Thymus (tissue), 11 donors: Measurements from ENCODE around the gene ZNF300. TPM values are rescaled to one million over a fixed set of nuclear protein-coding genes. Genes with fewer than 3 reads are reported as not detected.
"Not testable (repeated sequence)": the region's sequence is repeated elsewhere in the genome, so short reads cannot be mapped to it uniquely, and the experiment has no call there.

Experiments
- DNase-seq, 9 donors: peaks; one replicate each; pipeline ENCODE4 v3.0.0-alpha.2; 2013; ENCODE audit warnings: low spot score in 9 of 9, low read depth in 6 of 9, missing footprints in 1 of 9
- H3K27ac ChIP-seq, 2 donors: one replicate each; pipeline ENCODE4 v1.5.1; 2013; ENCODE audit warnings: control low read depth in 1 of 2, low read depth in 1 of 2, low read length in 1 of 2, mild to moderate bottlenecking in 1 of 2, moderate library complexity in 1 of 2
- H3K27me3 ChIP-seq, 2 donors: one replicate each; pipeline ENCODE4 v1.5.1; 2013; ENCODE audit warnings: low read length in 1 of 2; ENCODE audit not compliant: control insufficient read depth in 2 of 2, insufficient read depth in 1 of 2
- H3K36me3 ChIP-seq, 2 donors: one replicate each; pipeline ENCODE4 v1.5.1; 2013; ENCODE audit warnings: low read length in 1 of 2, mild to moderate bottlenecking in 1 of 2, moderate library complexity in 1 of 2; ENCODE audit not compliant: control insufficient read depth in 2 of 2, insufficient read depth in 2 of 2
- H3K4me1 ChIP-seq, 2 donors: one replicate each; pipeline ENCODE4 v1.5.1; 2013; ENCODE audit warnings: low read length in 2 of 2; ENCODE audit not compliant: control insufficient read depth in 2 of 2, insufficient read depth in 2 of 2
- H3K4me3 ChIP-seq, 2 donors: one replicate each; pipeline ENCODE4 v1.5.1; 2013; ENCODE audit warnings: low read length in 2 of 2, control low read depth in 1 of 2, mild to moderate bottlenecking in 1 of 2
- H3K9me3 ChIP-seq, 2 donors: one replicate each; pipeline ENCODE4 v1.5.1; 2013; ENCODE audit warnings: low read length in 1 of 2, mild to moderate bottlenecking in 1 of 2; ENCODE audit not compliant: control insufficient read depth in 2 of 2, insufficient read depth in 1 of 2
- WGBS: extraction: QIAGEN DNeasy Blood & Tissue Kit; methylation state at CpG from one replicate; pipeline ENCODE4 v1.1.7; 2013; 5-methylcytosine and 5-hydroxymethylcytosine counted together
- polyA plus RNA-seq: library from polyadenylated mRNA; stranded (reverse); fragments of 200-250 nt; gene quantifications from one replicate; pipeline ENCODE4 v1.2.3, GENCODE V29; 2013
- total RNA-seq: library from RNA; stranded (reverse); fragments of 120-200 nt; gene quantifications from one replicate; pipeline ENCODE4 v1.2.4, GENCODE V29; 2013
- donor health status: healthy.

The ZNF300 gene
- total and polyA plus RNA-seq, 2 donors: 7.7 to 10.9 TPM

DNA sequence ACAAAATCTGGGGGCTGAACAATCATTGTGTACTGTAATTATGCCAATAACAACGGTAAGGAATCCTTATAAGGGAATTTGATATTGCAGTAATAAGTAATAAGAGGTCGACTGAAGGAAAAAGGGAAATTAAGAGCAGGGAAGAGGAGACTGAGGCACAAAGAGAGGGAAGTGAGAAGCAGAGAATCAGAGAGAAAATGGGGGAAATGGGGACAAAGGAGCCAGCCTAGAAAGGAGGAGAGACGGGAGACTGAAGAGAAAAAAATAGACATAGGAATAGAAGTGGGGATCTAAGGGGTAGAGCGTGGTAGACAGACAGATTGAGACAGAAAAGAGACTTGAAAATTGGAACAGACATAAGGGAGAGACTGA is 518 bp upstream of the ZNF300 start:
- H3K9me3 ChIP-seq: peaks cover 2 to 11% of the 10 kb centered on the region in 2 donors
- H3K4me3 ChIP-seq: peak overlapping the region; percentile 20 to 53
- H3K27me3 ChIP-seq: peaks cover 0 to 4% of the 10 kb centered on the region in 2 donors
- WGBS: 40% methylated on average over 4 of the region's 4 CpGs
- H3K27ac ChIP-seq: no peak overlapping the region
- H3K4me1 ChIP-seq: peaks cover 0 to 5% of the 10 kb centered on the region in 2 donors
- DNase-seq: no peak
- no peaks in the 10 kb centered on the region for H3K36me3 ChIP-seq

GRCh38 chr5:150901446-150901845 is 3.3 kb downstream of the ZNF300 start:
- peaks cover 0 to 9% of the 10 kb centered on the region in 2 donors for H3K36me3 ChIP-seq
- WGBS: 98% methylated on average over 2 of the region's 2 CpGs
- no peak for DNase-seq
- peaks cover 0 to 5% of the 10 kb centered on the region in 2 donors for H3K4me1 ChIP-seq
- peaks cover 6 to 11% of the 10 kb centered on the region in 2 donors for H3K9me3 ChIP-seq
- peaks cover 0 to 4% of the 10 kb centered on the region in 2 donors for H3K27me3 ChIP-seq
- H3K27ac ChIP-seq: no peak overlapping the region
- no peak overlapping the region for H3K4me3 ChIP-seq

GRCh38 chr5:150895431-150896428 is 9.1 kb downstream of the ZNF300 start:
- Histone ChIP-seq H3K36me3 (peaks cover 0 to 9% of the 10 kb centered on the region in 2 donors), H3K27me3 (no peaks in the 10 kb centered on the region), H3K4me1 (no peaks in the 10 kb centered on the region), H3K9me3 (peaks cover 3 to 6% of the 10 kb centered on the region in 2 donors), H3K27ac (no peak overlapping the region), H3K4me3 (no peak overlapping the region)
- 98% methylated on average over 8 of the region's 8 CpGs for WGBS
- DNase-seq: no peak

DNA sequence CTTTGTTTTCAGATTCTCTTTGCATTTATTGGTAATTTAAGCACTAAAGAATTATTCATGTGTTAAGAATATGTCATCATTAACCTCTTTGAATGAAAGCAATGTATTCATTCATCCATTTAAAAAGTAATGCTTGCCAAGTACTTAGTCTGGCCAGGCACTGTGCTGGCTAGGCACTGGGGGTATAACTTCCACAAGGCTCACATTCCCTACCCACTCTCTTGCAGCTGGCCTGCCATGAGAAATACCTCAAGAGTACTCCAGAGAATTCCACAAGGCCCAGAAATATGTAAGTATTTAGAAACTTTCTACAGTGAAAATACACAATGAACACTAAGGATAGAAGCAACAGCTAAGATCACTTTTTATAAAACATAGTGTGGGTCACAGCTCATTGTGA is 25.4 kb downstream of the ZNF300 start:
- Histone ChIP-seq H3K4me3 (no peak overlapping the region), H3K4me1 (no peaks in the 10 kb centered on the region), H3K27ac (no peak overlapping the region), H3K9me3 (no peaks in the 10 kb centered on the region), H3K36me3 (no peaks in the 10 kb centered on the region), H3K27me3 (no peaks in the 10 kb centered on the region)
- DNase-seq: no peak

- WGBS: 83% methylated on average over 1 of the region's 1 CpG
- Histone ChIP-seq H3K36me3 (no peaks in the 10 kb centered on the region), H3K27ac (no peak overlapping the region), H3K4me3 (no peak overlapping the region), H3K27me3 (no peaks in the 10 kb centered on the region), H3K4me1 (no peaks in the 10 kb centered on the region), H3K9me3 (no peaks in the 10 kb centered on the region)
- no peak for DNase-seq
Observed at GRCh38 chr5:150862070-150862469, 42.7 kb downstream of the ZNF300 start.

- 93% methylated on average over 2 of the region's 2 CpGs for WGBS
- Histone ChIP-seq H3K4me1 (no peaks in the 10 kb centered on the region), H3K27me3 (no peaks in the 10 kb centered on the region), H3K27ac (no peak overlapping the region), H3K4me3 (no peak overlapping the region), H3K36me3 (no peaks in the 10 kb centered on the region), H3K9me3 (no peaks in the 10 kb centered on the region)
- DNase-seq: no peak
Observed at GRCh38 chr5:150860246-150860821, 44.4 kb downstream of the ZNF300 start.

- 91% methylated on average over 3 of the region's 3 CpGs for WGBS
- H3K27me3 ChIP-seq, H3K27ac ChIP-seq, H3K36me3 ChIP-seq, H3K4me3 ChIP-seq, DNase-seq, H3K4me1 ChIP-seq, H3K9me3 ChIP-seq: not testable (repeated sequence)
Observed at GRCh38 chr5:150856700-150857099, 48.1 kb downstream of the ZNF300 start.

- 98% methylated on average over 2 of the region's 2 CpGs for WGBS
- Histone ChIP-seq H3K36me3 (no peaks in the 10 kb centered on the region), H3K27me3 (no peaks in the 10 kb centered on the region), H3K4me1 (no peaks in the 10 kb centered on the region), H3K9me3 (no peaks in the 10 kb centered on the region), H3K4me3 (no peak overlapping the region), H3K27ac (no peak overlapping the region)
- DNase-seq: no peak
Observed at GRCh38 chr5:150853561-150853960, 51.2 kb downstream of the ZNF300 start.

GRCh38 chr5:150851039-150851438 is 53.7 kb downstream of the ZNF300 start:
- DNase-seq: peak in 1 of 9 donors; percentile 3
- no peak overlapping the region for H3K27ac ChIP-seq
- 72% methylated on average over 3 of the region's 3 CpGs for WGBS

More at GRCh38 chr5:150851039-150851438, 53.7 kb downstream of the ZNF300 start:
- H3K9me3 ChIP-seq: no peaks in the 10 kb centered on the region
- H3K4me3 ChIP-seq: no peak overlapping the region
- peaks cover 0 to 7% of the 10 kb centered on the region in 2 donors for H3K4me1 ChIP-seq
- H3K36me3 ChIP-seq: no peaks in the 10 kb centered on the region
- no peaks in the 10 kb centered on the region for H3K27me3 ChIP-seq
